Esophagus muscularis mucosa (tissue), 4 donors: ENCODE results near the gene MYBBP1A. TPM values are rescaled to one million over a fixed set of nuclear protein-coding genes. Genes with fewer than 3 reads are reported as not detected.

Experiments
- DNase-seq: peaks from one replicate; pipeline ENCODE4 v3.0.0-alpha.2; 2017; ENCODE audit errors: extremely low spot score
- H3K27ac ChIP-seq, 4 donors: fragments of 200-600 bp; sonication (generic); replicated peaks in 1 of 4; 1 replicate in 3 of 4; 2 replicates in 1 of 4; pipeline ENCODE4 v1.5.1; 2016 to 2019; ENCODE audit warnings: mild to moderate bottlenecking in 1 of 4
- H3K27me3 ChIP-seq, 4 donors: fragments of 200-600 bp; sonication (generic); one replicate each; pipeline versions ENCODE4 v1.5.1 to v1.6.0; 2016 to 2019
- H3K36me3 ChIP-seq, 4 donors: fragments of 200-600 bp; sonication (generic); one replicate each; pipeline ENCODE4 v1.5.1; 2016 to 2019
- H3K4me1 ChIP-seq, 4 donors: fragments of 200-600 bp; sonication (generic); one replicate each; pipeline ENCODE4 v1.5.1; 2016 to 2019
- H3K4me3 ChIP-seq, 4 donors: fragments of 200-600 bp; sonication (generic); 1 replicate in 2 of 4; 2 replicates in 2 of 4; pipeline ENCODE4 v1.5.1; 2016 to 2019; ENCODE audit warnings: mild to moderate bottlenecking in 4 of 4, moderate library complexity in 1 of 4
- H3K9me3 ChIP-seq, 4 donors: fragments of 200-600 bp; sonication (generic); 1 replicate in 3 of 4; 2 replicates in 1 of 4; pipeline ENCODE4 v1.5.1; 2016 to 2019
- EP300 ChIP-seq: sonication (generic); formaldehyde crosslinking; IDR thresholded peaks from one replicate; pipeline ENCODE4 v1.6.1; 2017; ENCODE audit warnings: antibody characterized with exemption
- POLR2A ChIP-seq: fragments of 450-650 bp; IDR thresholded peaks from one replicate; pipeline ENCODE4 v1.6.1; 2017; ENCODE audit warnings: antibody characterized with exemption, moderate library complexity, mild to moderate bottlenecking, low read depth
- POLR2AphosphoS5 ChIP-seq, 2 donors: sonication (generic); formaldehyde crosslinking; IDR thresholded peaks; one replicate each; pipeline ENCODE4 v1.6.1; 2017; ENCODE audit warnings: antibody characterized with exemption in 2 of 2
- WGBS: methylation state at CpG from one replicate; pipeline ENCODE4 v1.1.5; 2018; 5-methylcytosine and 5-hydroxymethylcytosine counted together
- intact Hi-C: fragments of 100-400 bp; cut with DNase I; formaldehyde crosslinking; loops from one replicate; pipeline ENCODE4 v1.15.1; 2023
- total RNA-seq, 4 donors: library from RNA; depleted of rRNA; stranded (reverse); fragments of >200 nt; gene quantifications; one replicate each; pipeline versions ENCODE4 v1.1.0 to v1.2.1, GENCODE V29; 2016
- TF ChIP-seq, protein P1 (sequence below), 3 experiments: fragments of 200-600 bp in 2 of 3; fragments of 450-650 bp in 1 of 3; sonication (generic) in 2 of 3; IDR thresholded peaks; one replicate each; pipeline ENCODE4 v1.5.1; 2017 to 2019; ENCODE audit warnings: antibody characterized with exemption in 3 of 3, mild to moderate bottlenecking in 2 of 3, moderate library complexity in 1 of 3

Gene MYBBP1A
- total RNA-seq, 4 donors from 2014 or later: 31.6 to 45.4 (median 36.1) TPM

DNA sequence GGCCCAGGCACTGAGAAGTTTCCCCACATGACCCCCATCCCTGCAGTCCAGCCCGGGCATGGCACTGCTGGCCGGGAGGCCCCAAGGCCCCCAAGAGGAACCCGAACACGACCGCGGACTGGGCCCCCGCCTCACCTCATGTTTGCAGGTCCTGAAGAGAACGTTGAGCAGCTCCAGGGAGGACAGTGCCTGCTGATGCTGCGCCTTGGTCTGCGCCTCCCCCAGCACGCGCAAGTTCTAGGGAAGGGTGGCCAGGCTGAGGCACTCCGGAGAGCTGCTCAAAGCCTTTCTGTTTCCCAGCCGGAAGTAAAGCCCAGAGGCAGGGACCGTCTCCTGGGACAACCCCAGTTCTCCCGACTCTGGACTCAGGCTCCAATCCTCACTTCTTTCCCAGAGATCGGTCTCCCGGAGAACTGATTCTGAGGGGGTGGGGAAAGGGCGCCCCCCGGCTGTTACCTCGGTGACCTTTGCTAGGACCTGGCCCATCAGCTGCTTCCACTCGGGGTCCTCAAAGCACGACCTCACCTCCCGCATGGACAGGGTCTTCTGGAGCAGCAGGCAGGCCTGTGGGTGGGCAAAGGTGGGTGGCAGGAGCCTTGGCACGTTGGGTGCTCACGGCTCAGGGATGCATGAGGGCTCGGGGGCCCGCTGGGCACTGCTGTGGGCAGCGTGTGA is 13.7 kb downstream of the MYBBP1A start:
- WGBS: 78% methylated on average over 26 of the region's 29 CpGs
- H3K4me1 ChIP-seq: peaks cover 45 to 58% (median 49%) of the 10 kb centered on the region in 4 donors
- peak overlapping the region; percentile 0 to 74 (median 30) for H3K27ac ChIP-seq
- peak overlapping the region in 1 of 4 donors; percentile 7 for H3K4me3 ChIP-seq
- H3K27me3 ChIP-seq: no peaks in the 10 kb centered on the region
- no peak for DNase-seq
- peaks cover 52 to 90% (median 85%) of the 10 kb centered on the region in 4 donors for H3K36me3 ChIP-seq
- TF ChIP-seq POLR2AphosphoS5 (IDR thresholded peaks at IDR 0.05): no peak
- TF ChIP-seq POLR2A: no peak
- TF ChIP-seq, protein P1, sequence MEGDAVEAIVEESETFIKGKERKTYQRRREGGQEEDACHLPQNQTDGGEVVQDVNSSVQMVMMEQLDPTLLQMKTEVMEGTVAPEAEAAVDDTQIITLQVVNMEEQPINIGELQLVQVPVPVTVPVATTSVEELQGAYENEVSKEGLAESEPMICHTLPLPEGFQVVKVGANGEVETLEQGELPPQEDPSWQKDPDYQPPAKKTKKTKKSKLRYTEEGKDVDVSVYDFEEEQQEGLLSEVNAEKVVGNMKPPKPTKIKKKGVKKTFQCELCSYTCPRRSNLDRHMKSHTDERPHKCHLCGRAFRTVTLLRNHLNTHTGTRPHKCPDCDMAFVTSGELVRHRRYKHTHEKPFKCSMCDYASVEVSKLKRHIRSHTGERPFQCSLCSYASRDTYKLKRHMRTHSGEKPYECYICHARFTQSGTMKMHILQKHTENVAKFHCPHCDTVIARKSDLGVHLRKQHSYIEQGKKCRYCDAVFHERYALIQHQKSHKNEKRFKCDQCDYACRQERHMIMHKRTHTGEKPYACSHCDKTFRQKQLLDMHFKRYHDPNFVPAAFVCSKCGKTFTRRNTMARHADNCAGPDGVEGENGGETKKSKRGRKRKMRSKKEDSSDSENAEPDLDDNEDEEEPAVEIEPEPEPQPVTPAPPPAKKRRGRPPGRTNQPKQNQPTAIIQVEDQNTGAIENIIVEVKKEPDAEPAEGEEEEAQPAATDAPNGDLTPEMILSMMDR (IDR thresholded peaks at IDR 0.05): no peak
- TF ChIP-seq EP300: no peak
- H3K9me3 ChIP-seq: no peaks in the 10 kb centered on the region
- intact Hi-C loops: no loop called here

DNA sequence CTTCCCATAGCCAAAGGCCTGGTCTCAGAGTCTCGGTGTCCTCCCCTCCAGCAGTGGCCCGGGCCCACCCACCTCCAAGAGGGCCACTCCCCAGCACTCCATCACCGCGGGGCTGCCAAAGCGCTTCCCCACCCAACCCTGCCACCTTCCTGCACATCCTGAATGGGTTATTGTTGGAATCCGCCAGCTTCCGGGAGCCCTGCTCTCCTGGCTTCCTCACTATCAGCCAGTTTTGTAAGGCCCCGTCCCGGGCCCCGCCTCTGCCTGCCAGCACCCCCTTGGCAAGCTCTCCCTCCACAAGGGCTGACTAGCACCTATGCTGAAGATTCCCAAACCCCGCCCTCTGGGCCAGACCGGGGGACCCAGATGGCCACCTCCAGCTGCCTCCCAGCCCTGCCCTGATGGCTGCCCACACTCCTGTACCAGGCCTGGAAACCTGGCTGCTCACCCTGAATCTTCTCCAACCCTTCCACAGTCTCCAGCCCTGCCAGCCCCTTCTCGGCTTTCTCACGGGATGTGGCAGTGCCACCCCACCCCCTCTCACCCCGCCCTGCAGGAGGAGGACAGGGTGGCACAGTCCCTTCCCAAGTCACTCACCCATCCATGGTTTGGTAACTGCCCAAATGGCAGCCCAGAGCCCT is 14.4 kb downstream of the MYBBP1A start:
- H3K27me3 ChIP-seq: peaks cover 0 to 3% (median 0%) of the 10 kb centered on the region in 4 donors
- peaks cover 51 to 64% (median 56%) of the 10 kb centered on the region in 4 donors for H3K4me1 ChIP-seq
- 81% methylated on average over 10 of the region's 15 CpGs for WGBS
- intact Hi-C loops: no loop called here
- peak overlapping the region in 3 of 4 donors; percentile 0 to 74 (median 54) for H3K27ac ChIP-seq
- no peak for DNase-seq
- H3K4me3 ChIP-seq: peak overlapping the region in 1 of 4 donors; percentile 7
- no peaks in the 10 kb centered on the region for H3K9me3 ChIP-seq
- TF ChIP-seq POLR2A (no peak), EP300 (no peak), POLR2AphosphoS5 (IDR thresholded peaks at IDR 0.05) (peak; percentile 11 to 13)
- TF ChIP-seq, protein P1 (IDR thresholded peaks at IDR 0.05): no peak
- H3K36me3 ChIP-seq: peaks cover 51 to 84% (median 79%) of the 10 kb centered on the region in 4 donors

DNA sequence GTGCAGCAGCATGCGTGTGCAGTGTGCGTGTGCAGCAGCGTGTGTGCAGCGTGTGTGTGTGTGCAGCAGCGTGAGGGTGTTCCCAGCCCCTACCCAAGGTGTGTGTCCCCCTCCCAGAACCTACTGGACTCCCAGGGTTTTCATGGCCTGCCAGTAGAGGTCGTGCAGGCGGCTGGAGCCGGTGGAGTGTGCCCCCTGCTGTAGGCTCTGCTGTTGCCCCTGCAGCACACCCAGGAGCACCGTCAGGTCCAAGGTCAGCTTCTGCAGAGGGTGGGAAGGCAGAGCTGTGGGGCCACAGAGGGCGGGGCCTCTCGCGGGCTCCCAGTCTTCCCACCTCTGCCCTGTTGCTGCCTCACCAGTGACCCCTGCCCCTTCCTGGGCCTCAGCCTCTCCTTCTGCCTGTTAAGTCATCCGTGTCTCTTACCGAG is 14.9 kb downstream of the MYBBP1A start:
- Histone ChIP-seq H3K27me3 (peaks cover 0 to 9% (median 0%) of the 10 kb centered on the region in 4 donors), H3K4me3 (peak overlapping the region in 1 of 4 donors; percentile 7), H3K9me3 (no peaks in the 10 kb centered on the region), H3K36me3 (peaks cover 51 to 78% (median 73%) of the 10 kb centered on the region in 4 donors), H3K27ac (peak overlapping the region in 2 of 4 donors; percentile 54 to 74), H3K4me1 (peaks cover 54 to 70% (median 61%) of the 10 kb centered on the region in 4 donors)
- intact Hi-C loops: no loop called here
- 70% methylated on average over 9 of the region's 14 CpGs for WGBS
- no peak for DNase-seq
- no peak for TF ChIP-seq POLR2AphosphoS5 (IDR thresholded peaks at IDR 0.05)
- TF ChIP-seq, protein P1 (IDR thresholded peaks at IDR 0.05): peak in 1 of 3 experiments; percentile 16

DNA sequence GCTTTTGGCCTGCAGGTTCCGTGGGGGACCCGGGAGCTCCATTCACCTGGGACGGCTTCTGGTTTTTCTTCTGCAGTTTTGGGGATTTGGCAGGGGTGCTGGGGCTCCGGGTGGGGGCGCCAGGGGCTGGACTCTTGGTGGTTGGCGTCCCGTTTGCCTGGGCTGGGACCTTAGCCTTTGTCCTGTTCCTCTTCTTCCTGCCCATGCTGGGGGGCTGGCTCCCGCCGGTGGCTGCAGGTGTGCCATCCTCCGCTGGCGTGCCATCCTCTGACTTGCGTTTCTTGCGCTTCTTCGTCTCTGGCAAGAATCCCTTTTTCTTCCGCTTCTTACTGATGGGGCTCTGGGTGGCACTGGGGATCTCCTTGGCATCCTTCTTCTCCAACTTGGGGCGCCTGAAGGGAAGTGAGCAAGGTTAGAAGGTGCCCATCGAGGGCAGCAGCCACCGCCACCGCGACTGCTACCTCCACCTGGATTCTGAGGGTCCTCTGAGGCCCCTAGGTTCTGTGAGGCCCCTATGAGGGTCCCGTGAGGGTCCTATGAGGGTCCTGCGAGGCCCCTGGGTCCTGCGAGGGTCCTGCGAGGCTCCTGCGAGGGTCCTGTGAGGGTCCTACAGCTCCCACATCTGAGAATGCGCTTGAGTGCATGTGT is 15.5 kb downstream of the MYBBP1A start:
- 83% methylated on average over 15 of the region's 26 CpGs for WGBS
- Histone ChIP-seq H3K4me3 (peak overlapping the region in 1 of 4 donors; percentile 5), H3K27me3 (peaks cover 0 to 14% (median 0%) of the 10 kb centered on the region in 4 donors), H3K4me1 (peaks cover 60 to 75% (median 66%) of the 10 kb centered on the region in 4 donors), H3K36me3 (peaks cover 46 to 72% (median 67%) of the 10 kb centered on the region in 4 donors), H3K27ac (peak overlapping the region in 2 of 4 donors; percentile 54 to 74), H3K9me3 (no peaks in the 10 kb centered on the region)
- DNase-seq: no peak
- intact Hi-C loops: no loop called here
- no peak for TF ChIP-seq EP300
- no peak for TF ChIP-seq POLR2AphosphoS5 (IDR thresholded peaks at IDR 0.05)
- TF ChIP-seq, protein P1 (IDR thresholded peaks at IDR 0.05): no peak
- TF ChIP-seq POLR2A: no peak
